Uterus (tissue), 2 donors: ENCODE results near the gene HAUS8.

ENCODE experiments used
- CTCF ChIP-seq, 4 experiments: fragments of 200-600 bp in 2 of 4; fragments of 450-650 bp in 2 of 4; sonication (generic) in 2 of 4; IDR thresholded peaks; one replicate each; pipeline ENCODE4 v1.5.1; 2016 to 2019; ENCODE audit warnings: antibody characterized with exemption in 4 of 4, mild to moderate bottlenecking in 2 of 4, moderate library complexity in 1 of 4
- POLR2A ChIP-seq, 2 donors: fragments of 450-650 bp; IDR thresholded peaks; one replicate each; pipeline ENCODE4 v1.6.1; 2016; ENCODE audit warnings: antibody characterized with exemption in 2 of 2, mild to moderate bottlenecking in 1 of 2, moderate library complexity in 1 of 2

GRCh38 chr19:17060802-17061201 is 14.4 kb downstream of the HAUS8 start:
- TF ChIP-seq POLR2A (IDR thresholded peaks at IDR 0.05), result no peak
- no peak for TF ChIP-seq CTCF (IDR thresholded peaks at IDR 0.05)
